Measurements from ENCODE around the gene GTPBP8. TPM values are rescaled to one million over a fixed set of nuclear protein-coding genes. Genes with fewer than 3 reads are reported as not detected.
A peak's percentile ranks its signal among the peaks of the same experiment; 100 is the strongest.

GTPBP8 gene
- total RNA-seq (2014; rRNA removed; shearing (Covaris generic)): 20.4 and 26.9 TPM in 2 replicates

DNA sequence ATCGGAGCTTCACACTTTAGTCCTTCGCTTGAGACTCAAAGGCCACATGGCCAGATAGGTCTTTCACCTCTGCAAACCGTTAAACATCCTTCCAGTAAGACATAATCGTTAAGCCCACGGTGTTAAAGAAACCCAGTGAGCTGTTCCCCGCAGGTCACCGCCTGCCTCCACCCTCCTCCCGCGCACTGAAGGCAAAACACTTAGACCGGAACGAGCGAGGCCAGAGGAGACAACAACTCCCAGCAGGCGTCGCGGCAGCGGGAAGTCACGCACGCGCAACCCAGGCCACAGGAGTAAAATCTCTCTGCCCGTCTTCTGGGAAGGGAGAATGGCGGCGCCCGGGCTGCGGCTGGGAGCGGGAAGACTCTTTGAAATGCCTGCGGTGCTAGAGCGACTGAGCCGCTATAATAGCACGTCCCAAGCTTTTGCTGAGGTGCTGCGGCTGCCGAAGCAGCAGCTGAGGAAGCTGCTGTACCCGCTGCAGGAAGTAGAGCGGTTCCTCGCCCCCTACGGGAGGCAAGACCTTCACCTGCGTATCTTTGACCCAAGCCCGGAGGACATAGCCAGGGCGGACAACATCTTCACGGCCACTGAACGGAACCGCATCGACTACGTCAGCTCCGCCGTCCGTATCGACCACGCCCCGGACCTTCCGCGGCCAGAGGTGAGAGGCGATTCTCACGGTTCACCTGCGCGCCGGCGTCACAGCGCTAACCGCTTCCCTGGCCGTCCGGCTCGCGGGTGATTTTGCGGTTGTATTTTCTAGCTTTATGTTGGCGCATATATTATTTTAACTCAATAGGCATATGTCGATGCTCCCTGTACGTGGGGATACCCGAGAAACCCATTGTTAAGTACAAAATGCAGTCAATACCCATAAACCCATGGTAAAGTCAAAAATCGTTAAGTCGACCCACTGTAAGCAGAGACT, at the start of gene GTPBP8:
GTPBP8 (plus strand) TSS at position 313 of the 931 bp plus-strand sequence; CDS start at position 329, 16 bp downstream.
- in situ Hi-C loops (cut with HindIII; ENCODE audit: low sequenced_read_pairs): no loop called here

DNA sequence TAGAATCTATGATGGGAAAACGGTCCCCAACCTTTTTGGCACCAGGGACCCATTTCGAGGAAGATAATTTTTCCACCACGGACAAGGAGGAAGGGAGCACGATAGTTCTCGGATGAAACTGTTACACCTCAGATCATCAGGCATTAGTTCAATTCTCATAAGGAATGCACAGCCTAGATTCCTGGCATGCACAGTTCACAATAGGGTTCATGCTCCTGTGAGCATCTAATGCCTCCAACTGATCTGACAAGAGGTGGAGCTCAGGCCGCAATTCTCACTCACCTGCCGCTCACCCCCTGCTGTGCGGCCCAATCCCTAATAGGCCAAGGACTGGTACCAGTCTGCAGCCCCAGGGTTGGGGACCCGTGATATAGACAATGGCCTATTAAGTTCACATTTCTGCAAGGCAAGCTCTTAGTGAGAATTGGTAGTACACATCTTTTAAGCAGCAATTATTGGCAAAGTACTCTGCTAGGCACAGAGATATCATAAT, 42.4 kb upstream of the GTPBP8 start:
- in situ Hi-C loops (cut with HindIII; ENCODE audit: low sequenced_read_pairs): no loop called here
- DNase-seq (ENCODE audit: low spot score): no peak

More for the DNA sequence above, at the start of gene GTPBP8:
- peak; percentile 95 for DNase-seq (ENCODE audit: low spot score)

DNA sequence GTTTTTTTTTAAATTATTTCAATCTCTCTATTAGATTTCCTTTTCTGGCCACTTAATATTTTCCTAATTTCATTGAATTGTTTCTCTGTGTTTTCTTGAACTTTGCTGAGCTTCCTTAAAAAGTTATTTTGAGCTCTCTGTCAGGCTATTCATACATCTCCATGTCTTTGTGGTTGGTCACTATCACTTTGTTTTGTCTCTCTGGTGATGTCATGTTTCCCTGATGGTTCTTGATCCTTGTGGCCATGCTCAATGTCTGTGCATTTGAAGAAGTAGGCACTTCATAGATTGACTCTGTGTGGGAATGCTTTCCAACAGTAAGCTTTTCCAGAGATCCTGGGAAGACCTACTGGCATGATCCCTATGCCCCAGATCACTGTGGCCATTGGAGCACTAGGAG, 34.4 kb upstream of the GTPBP8 start:
- no peak for DNase-seq (ENCODE audit: low spot score)
- in situ Hi-C loops (cut with HindIII; ENCODE audit: low sequenced_read_pairs): no loop called here

DNA sequence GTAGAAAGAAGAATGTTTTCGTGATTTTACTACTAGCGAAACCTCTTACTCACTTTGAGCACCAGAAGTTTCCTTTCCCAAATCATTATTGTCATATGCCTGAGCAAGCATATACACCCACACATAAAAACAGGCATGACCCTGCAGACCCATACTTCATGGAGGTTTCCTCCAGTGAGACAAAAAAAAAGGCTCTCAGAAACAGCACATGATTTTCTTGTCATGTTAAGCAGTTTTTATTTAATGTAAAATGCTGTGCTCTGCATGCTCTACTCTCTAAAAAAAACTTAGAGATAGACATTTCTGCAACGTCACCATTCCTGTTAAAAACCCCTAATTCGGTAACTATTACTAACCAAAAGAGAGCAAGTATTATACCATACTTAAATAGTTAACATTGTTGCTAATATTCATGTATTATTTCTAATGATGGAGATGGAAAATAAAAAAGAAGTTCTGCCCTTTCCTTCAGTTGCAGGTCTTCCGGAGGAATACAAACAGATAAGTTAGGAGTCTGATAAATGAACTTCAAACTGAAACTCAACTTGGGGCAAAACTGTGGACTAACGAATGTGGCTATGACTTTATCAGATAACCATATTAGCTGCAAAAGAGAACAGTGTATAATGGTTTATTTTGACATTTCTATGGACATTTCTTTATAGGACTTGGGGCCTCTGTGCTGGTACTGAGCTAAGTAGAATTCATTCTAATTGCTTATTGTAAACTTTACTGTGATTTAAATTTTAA, 31.8 kb upstream of the GTPBP8 start:
- DNase-seq (ENCODE audit: low spot score): no peak
- in situ Hi-C loops (cut with HindIII; ENCODE audit: low sequenced_read_pairs): no loop called here

DNA sequence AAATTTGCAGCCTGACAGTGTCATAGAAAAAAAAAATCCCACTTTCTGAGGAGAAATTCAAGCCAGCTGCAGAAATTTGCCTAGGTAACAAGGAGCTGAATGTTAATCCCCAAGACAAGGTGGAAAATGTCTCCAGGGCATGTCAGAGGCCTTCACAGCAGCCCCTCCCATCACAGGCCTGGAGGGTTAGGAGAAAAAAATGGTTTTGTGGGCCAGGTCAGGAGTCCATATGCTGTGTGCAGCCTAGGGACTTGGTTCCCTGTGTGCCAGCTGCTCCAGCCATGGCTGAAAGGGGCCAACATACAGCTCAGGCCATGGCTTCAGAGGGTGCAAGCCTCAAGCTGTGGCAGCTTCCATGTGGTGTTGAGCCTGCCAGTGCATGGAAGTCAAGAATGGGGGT, 27.1 kb upstream of the GTPBP8 start:
- no peak for DNase-seq (ENCODE audit: low spot score)
- in situ Hi-C loops (cut with HindIII; ENCODE audit: low sequenced_read_pairs): no loop called here

DNA sequence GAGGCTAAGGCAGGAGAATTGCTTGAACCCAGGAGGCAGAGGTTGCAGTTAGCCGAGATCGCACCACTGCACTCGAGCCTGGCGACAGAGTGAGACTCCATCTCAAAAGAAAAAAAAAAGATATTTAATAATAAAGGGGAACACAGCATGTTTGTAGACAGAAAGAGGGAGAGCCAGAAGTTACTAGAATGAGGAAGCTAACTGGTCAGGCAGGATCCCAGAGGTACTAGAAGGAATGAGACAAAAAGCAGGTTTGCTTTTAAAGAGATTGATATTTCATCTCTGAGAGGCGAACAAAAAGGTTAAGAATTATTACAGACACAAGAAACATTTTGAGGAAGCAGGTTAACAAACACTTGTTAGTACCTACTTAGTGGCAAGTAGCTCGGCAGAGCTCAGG, 25.1 kb upstream of the GTPBP8 start:
- no peak for DNase-seq (ENCODE audit: low spot score)
- in situ Hi-C loops (cut with HindIII; ENCODE audit: low sequenced_read_pairs): no loop called here

DNA sequence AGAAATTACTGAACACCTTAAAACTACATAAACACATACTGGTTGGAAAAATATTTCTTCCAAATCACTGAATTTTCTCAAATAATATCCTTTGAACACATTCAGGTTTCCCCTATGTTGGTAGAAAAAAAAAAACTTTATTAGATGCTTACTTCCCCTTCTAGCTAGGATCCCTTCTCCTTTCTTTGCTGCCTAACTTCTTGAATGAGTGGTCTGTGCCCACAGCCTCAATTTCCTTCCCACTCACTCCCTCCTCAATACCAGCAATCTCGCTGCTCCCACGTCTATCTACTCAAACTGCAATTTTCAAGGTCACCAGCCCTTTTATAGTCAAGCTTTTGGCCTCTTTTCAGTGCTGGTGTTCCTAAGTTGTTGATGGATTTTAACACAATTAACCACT, 24.2 kb upstream of the GTPBP8 start:
- no peak for DNase-seq (ENCODE audit: low spot score)
- in situ Hi-C loops (cut with HindIII; ENCODE audit: low sequenced_read_pairs): no loop called here

DNA sequence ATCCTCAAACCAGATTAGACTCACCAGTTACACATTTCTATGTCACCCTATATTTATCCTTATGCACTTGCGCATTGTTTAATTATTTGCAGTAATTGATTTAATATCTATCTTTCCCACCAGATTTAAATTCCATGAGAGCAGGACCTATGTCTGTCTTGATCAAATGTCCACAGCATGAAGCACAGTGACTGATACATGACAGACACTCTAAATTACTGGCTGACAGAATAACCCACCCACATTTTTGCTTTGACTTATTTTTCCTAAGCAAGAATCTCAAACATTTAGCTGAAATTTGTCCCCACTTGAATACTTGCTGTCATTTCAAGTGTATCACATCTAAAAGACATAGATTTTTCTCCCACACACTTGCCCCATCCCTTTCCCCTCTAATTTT, 23.4 kb upstream of the GTPBP8 start:
- in situ Hi-C loops (cut with HindIII; ENCODE audit: low sequenced_read_pairs): no loop called here
- DNase-seq (ENCODE audit: low spot score): no peak

DNA sequence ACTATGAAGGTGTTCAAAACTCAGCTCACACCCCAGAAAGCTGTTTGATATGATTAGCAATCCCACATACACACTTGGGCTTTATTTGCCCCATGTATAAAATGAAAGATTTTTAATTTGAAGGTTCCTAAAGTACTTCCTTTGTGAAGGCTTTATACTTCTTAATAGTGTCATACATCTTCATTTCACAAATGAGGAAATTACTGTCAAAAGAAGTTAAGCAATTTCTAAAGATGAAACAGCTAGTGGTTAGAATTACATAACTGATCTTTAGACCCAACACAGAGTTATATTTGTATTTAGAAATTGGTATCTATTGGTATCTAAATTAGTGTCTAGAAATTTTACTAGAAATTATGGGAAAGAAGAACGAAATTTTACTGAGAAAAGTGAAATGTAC, 23.0 kb upstream of the GTPBP8 start:
- in situ Hi-C loops (cut with HindIII; ENCODE audit: low sequenced_read_pairs): no loop called here
- no peak for DNase-seq (ENCODE audit: low spot score)

DNA sequence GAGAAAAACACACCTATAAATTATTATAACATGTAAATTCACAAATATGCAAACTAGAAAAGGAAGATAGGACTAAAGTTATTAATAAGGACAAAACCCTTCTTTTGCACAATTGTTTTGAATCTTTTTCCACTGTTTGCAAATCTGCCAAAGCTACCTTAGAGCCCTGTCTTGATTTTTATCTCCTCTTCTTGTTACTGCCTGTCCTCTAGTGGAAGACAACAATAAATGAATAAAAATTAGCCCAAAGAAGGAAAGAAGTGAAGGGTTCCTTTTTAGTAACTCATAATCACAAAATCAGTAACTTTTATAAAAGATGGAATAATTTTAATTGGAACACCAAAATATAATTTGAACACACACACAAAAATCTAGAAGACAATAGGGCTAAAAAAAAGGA, 18.6 kb upstream of the GTPBP8 start:
- in situ Hi-C loops (cut with HindIII; ENCODE audit: low sequenced_read_pairs): no loop called here
- no peak for DNase-seq (ENCODE audit: low spot score)

DNA sequence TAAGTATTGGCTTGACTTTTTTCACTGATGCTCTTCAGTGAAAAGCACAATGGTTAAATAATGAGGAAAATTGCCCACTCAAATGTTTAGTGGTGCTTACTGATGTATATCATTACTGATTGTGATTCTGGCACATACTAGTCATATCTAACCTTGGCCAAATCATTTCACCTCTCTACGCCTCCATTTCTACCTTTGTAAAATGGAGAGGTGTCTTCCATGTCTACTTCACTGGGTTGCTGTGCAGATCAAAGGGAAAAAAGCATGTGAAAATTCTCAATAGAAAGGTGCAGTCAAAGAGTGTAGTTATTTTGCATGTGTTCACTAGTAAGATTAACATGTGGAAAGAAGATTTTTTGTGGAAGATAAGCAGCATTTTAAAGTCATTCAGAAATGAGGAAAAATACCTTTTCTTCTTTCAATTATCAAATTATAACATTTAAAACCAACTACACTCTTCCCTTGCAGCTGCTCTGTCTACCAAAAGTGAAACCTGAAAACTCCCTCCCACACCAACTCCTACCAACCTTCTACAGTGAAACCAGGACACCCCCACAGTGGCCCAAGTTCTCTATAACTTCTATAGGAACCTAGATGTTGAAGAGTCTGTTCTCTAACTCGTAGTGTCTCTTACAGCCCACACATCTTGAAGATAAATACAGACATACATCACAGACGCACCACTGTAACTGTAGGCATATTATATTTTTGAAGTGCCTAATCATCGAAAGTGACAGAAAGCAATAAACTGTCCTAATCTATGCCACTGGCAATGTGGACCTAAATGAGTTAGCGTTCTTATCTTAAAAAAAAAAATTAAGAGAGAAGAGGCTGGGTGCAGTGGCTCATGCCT, 17.2 kb upstream of the GTPBP8 start:
- DNase-seq (ENCODE audit: low spot score): no peak
- in situ Hi-C loops (cut with HindIII; ENCODE audit: low sequenced_read_pairs): no loop called here

DNA sequence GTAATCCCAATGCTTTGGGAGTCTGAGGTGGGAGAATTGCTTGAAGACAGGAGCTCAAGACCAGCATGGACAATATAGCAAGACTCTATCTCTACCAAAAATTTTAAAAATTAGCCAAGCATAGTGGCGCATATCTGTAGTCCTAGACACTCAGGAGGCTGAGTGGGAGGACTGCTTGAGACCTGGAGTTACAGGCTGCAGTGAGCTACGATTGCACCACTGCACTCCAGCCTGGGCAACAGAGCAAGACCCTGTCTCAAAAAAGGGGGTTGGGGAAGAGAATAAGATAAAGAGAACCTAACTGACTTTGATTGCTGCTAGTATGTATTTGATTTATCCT, 16.6 kb upstream of the GTPBP8 start:
- no peak for DNase-seq (ENCODE audit: low spot score)
- in situ Hi-C loops (cut with HindIII; ENCODE audit: low sequenced_read_pairs): no loop called here

DNA sequence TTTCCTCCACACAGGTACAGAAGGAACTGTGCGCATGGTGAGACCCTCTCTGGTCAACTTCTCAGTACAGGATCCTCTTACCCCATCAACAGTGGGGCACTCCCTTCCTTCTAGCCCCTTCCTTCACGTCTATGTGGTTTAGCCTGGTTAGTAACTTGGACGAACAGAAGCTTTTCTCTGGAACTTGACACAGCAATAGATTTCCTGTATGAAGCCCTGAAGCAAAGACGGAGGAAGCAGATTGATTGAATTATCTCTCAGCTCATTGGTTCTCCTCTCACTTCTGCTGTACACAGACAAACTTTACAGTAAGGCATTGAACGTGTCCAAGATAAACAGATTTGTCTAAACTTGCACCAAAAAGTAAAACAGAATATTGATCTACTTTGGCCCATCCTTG, 15.9 kb upstream of the GTPBP8 start, which contains the start of gene CD200R1:
CD200R1 (minus strand) TSS at position 210 of the 400 bp plus-strand sequence. CDS start 246 bp downstream, outside the sequence.
- in situ Hi-C loops (cut with HindIII; ENCODE audit: low sequenced_read_pairs): no loop called here
- no peak for DNase-seq (ENCODE audit: low spot score)

DNA sequence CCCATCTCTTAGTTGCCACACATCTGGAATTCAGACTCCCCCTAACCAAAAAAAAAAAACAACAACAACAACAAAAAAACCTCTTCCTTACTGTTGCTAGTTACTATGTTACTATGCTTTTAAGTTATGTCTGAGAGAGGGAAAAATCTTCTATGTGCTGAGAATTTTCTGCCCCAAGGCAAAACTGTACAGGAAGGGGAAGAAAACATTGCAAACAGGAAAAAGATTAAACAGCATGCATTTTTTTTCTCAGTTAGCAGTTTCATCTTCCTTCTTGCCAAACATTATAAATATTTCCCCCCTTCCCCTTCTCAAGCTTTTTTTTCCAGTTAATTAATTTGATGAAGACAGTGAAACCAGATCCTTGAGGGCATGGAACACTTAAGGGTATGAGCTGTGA, 14.8 kb upstream of the GTPBP8 start:
- in situ Hi-C loops (cut with HindIII; ENCODE audit: low sequenced_read_pairs): no loop called here

DNA sequence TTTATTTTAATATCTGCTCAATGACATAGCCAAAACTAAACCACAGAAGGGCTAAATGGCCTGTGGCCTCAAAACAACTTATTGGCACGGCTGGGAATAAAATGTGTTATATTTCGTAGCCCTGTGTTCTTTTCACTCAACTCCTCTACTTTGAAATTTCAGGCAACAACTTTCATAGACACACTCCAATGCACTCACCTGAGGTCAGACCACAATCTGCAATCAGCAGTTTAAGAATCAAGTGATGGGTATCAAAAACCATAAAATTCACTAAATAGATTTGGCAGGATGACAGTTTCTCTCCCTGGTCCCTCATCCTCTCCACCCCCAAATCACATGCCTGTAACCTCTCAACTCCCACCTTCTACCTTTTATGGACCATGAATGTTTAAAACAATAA, 13.8 kb upstream of the GTPBP8 start:
- in situ Hi-C loops (cut with HindIII; ENCODE audit: low sequenced_read_pairs): no loop called here
- DNase-seq (ENCODE audit: low spot score): no peak

More for the DNA sequence above, 14.8 kb upstream of the GTPBP8 start:
- DNase-seq (ENCODE audit: low spot score): no peak

DNA sequence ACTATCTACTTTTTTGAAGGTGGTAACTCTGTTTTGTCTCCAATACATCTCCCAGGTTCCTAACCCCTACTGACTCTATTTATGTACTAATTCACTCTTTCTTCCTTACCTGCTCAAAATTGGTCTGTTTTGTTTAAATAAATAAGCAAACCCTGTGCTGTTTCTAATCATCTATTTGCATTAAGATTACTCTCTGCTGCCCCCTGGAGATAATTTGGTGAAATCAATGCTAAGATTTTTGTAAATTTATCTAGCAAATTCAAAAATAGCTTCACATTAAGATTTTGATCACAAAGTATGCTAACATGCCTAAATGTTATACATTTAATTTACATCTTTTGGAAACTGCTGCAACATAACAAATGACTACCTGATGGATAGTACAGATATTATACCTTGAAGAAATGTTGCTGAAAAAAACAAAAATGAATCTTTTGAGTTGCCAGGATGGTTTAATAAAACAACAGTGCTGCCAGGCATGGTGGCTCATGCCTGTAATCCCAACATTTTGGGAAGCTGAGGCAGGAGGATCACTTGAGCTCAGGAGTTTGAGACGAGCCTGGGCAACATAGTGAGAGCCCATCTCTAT, 11.4 kb upstream of the GTPBP8 start:
- DNase-seq (ENCODE audit: low spot score): peak; percentile 47
- in situ Hi-C loops (cut with HindIII; ENCODE audit: low sequenced_read_pairs): no loop called here

DNA sequence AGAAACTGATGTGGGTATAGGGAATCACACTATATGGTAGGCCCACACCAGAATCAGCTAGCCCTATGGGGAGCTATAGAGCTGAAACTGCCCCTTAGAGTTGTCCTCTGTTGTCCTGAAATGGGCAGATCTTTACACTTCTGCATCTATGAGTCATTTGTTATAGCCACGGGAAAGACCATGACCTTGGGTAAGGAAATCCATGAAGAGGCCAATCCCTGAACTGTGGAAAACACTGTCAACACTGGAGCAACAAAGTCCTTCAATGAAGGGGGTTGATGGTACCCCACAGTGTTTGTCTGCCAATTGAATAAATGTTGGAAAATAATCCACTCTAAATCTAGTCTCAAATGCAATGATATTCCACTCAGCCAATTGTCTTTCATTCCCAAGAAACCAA, 10.7 kb upstream of the GTPBP8 start:
- in situ Hi-C loops (cut with HindIII; ENCODE audit: low sequenced_read_pairs): no loop called here
- no peak for DNase-seq (ENCODE audit: low spot score)

DNA sequence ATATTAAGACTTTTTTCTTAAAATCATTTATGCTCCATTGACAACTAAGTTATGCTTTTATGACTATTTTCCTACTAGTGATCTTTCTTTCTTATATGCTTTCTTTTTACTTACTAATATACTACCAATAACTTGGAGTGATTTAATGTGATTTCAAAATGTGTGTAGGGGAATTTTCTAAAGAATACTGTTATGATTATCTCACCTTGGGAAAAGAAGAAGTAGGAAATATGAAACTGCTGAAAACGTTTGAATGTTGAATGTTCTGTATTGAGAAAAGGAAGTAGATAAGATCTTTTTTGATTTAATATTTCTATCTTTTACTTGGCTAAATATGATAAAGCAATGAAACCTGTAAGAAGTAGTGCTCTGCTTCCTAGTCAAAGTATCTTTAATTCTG, 8.1 kb upstream of the GTPBP8 start:
- in situ Hi-C loops (cut with HindIII; ENCODE audit: low sequenced_read_pairs): no loop called here

DNA sequence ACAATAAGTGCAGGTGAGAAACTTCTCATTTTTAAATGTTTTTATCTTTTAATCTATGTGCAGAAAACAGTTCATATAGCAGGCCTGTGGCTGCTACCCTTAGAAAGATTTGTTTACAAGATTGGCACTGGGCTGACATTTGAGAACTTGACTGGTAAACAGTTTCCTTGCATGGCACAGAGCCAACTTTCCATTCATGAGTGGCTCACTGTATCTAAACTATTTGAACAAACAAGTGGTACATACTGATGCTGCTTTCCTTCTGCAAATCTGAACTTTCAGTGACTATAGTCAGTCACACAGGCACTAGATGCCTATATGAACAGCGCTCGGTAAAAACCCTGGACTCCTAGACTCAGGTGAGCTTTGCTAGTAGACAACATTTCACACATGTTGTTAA, 6.3 kb upstream of the GTPBP8 start:
- in situ Hi-C loops (cut with HindIII; ENCODE audit: low sequenced_read_pairs): no loop called here
- no peak for DNase-seq (ENCODE audit: low spot score)

More for the DNA sequence above, 8.1 kb upstream of the GTPBP8 start:
- no peak for DNase-seq (ENCODE audit: low spot score)
